Prostate gland (tissue), 2 donors: Measurements from ENCODE around the gene HOXD9.

Experiments used
- CTCF ChIP-seq, 4 experiments: fragments of 200-600 bp in 2 of 4; fragments of 450-650 bp in 2 of 4; sonication (generic) in 2 of 4; IDR thresholded peaks; 1 replicate in 3 of 4; 2 replicates in 1 of 4; pipeline ENCODE4 v1.5.1; 2016 to 2019; ENCODE audit warnings: antibody characterized with exemption in 4 of 4, mild to moderate bottlenecking in 2 of 4, moderate library complexity in 2 of 4
- POLR2A ChIP-seq: fragments of 450-650 bp; IDR thresholded peaks from one replicate; pipeline ENCODE4 v1.6.1; 2016; ENCODE audit warnings: antibody characterized with exemption, mild to moderate bottlenecking
- POLR2AphosphoS5 ChIP-seq: sonication (generic); formaldehyde crosslinking; IDR thresholded peaks from one replicate; pipeline ENCODE4 v1.6.1; 2017; ENCODE audit warnings: antibody characterized with exemption

- no peak for TF ChIP-seq POLR2AphosphoS5
- no peak for TF ChIP-seq CTCF (IDR thresholded peaks at IDR 0.05)
- no peak for TF ChIP-seq POLR2A
Observed at GRCh38 chr2:176100547-176101140, 21.9 kb upstream of the HOXD9 start.
